Lower leg skin (tissue), 4 donors: ENCODE data around the gene PLAGL2. TPM values are rescaled to one million over a fixed set of nuclear protein-coding genes. Genes with fewer than 3 reads are reported as not detected.
"Not testable (repeated sequence)": the region's sequence is repeated elsewhere in the genome, so short reads cannot be mapped to it uniquely, and the experiment has no call there.

Experiments used
- DNase-seq, 2 donors: peaks; one replicate each; pipeline ENCODE4 v3.0.0-alpha.2; 2019; ENCODE audit warnings: low spot score in 2 of 2
- H3K4me3 ChIP-seq: fragments of 200-600 bp; sonication (generic); 2 replicates; pipeline ENCODE4 v1.5.1; 2017; ENCODE audit warnings: mild to moderate bottlenecking, low read depth; ENCODE audit not compliant: poor library complexity, severe bottlenecking
- POLR2A ChIP-seq, 2 donors: fragments of 450-650 bp; IDR thresholded peaks; one replicate each; pipeline ENCODE4 v1.6.1; 2016 to 2017; ENCODE audit warnings: antibody characterized with exemption in 2 of 2, mild to moderate bottlenecking in 1 of 2, moderate library complexity in 1 of 2
- WGBS, 2 donors: methylation state at CpG; one replicate each; pipeline ENCODE4 v1.1.5; 2018; 5-methylcytosine and 5-hydroxymethylcytosine counted together
- intact Hi-C: fragments of 100-400 bp; cut with DNase I; formaldehyde crosslinking; loops from one replicate; pipeline ENCODE4 v1.15.0; 2023; ENCODE audit warnings: low total_unique reads
- total RNA-seq, 4 donors: library from RNA; depleted of rRNA; stranded (reverse); fragments of >200 nt; gene quantifications; one replicate each; pipeline ENCODE4 v1.1.0, GENCODE V29; 2016
- TF ChIP-seq, protein P1 (sequence below), 3 donors: fragments of 450-650 bp; IDR thresholded peaks; one replicate each; pipeline ENCODE4 v1.5.1; 2016; ENCODE audit warnings: antibody characterized with exemption in 3 of 3, mild to moderate bottlenecking in 3 of 3, moderate library complexity in 2 of 3

The PLAGL2 gene
- total RNA-seq, 4 donors from 2014 or later, result 10.5 to 12.1 (median 11.7) TPM

DNA sequence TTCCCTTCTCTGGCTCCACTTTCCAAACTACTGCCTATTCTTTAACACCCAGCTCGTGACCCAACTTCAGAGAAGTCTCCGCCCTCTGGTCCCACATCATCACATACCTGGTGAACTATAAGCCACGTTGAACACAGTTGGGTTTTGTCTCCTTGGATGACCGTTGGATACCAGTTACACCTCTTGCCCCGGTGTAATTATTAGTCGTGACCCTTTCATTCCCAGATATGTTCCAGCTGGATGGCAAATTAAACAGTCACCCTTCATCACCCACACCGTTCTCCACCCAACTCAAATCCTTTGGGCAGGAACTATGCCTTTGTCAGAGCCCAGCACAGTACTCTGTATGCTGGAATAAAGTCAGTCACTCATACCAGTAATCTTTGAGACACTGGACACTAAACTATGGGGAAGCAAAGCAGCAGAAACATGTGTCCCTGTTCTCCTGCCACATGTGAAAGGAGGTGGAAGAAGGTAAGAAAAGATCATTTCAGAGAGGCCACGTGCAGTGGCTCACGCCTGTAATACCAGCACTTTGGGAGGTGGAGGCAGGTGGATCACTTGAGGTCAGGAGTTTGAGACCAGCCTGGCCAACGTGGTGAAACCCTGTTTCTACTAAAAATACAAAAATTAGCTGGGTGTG lies 22.5 kb downstream of the PLAGL2 start:
- 76 to 86% methylated on average over 10 of the region's 10 CpGs for WGBS, 2 donors
- TF ChIP-seq POLR2A (IDR thresholded peaks at IDR 0.05), result no peak

DNA sequence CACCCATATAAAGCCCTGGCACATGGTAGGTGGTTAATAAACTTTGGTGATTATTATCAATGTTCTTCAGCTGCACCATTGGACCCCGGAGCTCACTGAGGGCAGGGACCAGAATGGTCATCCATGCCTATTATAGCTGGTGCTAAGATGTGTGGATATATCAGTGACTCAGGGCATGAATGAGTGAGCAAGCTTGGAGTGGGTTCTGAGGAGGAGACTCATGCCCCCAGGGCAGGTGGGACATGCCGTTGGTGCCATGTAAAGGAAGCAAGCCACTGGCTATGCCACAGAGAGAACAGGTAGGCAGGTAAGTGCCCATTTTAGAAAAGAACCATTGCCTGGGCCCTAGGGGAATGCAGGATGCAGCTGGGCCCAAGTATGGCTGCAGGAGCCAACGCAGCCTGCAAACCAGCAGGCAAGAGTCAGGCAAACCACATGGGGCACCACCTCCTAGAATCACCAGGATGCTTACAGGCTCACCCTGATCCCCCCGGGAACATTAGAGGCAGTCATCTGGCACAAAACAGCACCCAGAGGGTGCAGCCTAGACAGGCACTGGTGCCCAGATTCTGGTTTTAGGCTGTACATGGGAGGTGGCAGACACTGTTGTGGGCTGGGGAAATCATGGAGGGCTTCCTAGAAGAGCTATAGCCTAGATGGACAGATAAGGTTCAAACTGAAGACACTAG lies 23.5 kb downstream of the PLAGL2 start:
- 78 to 84% methylated on average over 4 of the region's 4 CpGs for WGBS, 2 donors
- no peak for DNase-seq
- intact Hi-C loops, result no loop called here
- no peak for TF ChIP-seq POLR2A (IDR thresholded peaks at IDR 0.05)
- TF ChIP-seq, protein P1, sequence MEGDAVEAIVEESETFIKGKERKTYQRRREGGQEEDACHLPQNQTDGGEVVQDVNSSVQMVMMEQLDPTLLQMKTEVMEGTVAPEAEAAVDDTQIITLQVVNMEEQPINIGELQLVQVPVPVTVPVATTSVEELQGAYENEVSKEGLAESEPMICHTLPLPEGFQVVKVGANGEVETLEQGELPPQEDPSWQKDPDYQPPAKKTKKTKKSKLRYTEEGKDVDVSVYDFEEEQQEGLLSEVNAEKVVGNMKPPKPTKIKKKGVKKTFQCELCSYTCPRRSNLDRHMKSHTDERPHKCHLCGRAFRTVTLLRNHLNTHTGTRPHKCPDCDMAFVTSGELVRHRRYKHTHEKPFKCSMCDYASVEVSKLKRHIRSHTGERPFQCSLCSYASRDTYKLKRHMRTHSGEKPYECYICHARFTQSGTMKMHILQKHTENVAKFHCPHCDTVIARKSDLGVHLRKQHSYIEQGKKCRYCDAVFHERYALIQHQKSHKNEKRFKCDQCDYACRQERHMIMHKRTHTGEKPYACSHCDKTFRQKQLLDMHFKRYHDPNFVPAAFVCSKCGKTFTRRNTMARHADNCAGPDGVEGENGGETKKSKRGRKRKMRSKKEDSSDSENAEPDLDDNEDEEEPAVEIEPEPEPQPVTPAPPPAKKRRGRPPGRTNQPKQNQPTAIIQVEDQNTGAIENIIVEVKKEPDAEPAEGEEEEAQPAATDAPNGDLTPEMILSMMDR (IDR thresholded peaks at IDR 0.05), result no peak
- no peak overlapping the region for H3K4me3 ChIP-seq

More for the DNA sequence above, 22.5 kb downstream of the PLAGL2 start:
- intact Hi-C loops, result no loop called here
- DNase-seq, result no peak
- H3K4me3 ChIP-seq, result no peak overlapping the region

DNA sequence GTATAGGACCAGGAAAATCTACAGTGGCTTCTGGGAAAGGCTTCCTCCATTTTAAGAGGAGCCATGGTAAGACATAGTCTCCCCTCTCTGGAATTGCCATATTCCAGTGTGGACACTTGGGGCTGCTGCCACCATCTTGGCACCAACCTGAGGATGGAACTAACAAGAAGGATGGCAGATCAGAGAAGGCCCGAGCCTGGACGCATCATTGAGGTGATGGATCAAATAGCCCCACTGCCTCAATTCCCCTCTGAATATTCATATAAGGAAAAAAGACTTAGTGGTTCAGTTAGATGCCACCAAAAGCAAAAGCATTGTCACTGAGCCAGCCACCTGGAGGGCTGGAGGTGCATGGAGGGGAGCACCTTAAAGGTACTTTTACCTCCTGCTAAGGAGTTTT lies 25.9 kb downstream of the PLAGL2 start:
- DNase-seq, result no peak
- TF ChIP-seq, protein P1 (IDR thresholded peaks at IDR 0.05), result no peak
- TF ChIP-seq POLR2A (IDR thresholded peaks at IDR 0.05), result no peak
- 97 to 100% methylated on average over 2 of the region's 2 CpGs for whole genome bisulfite sequencing, 2 donors
- intact Hi-C loops, result no loop called here
- no peak overlapping the region for H3K4me3 ChIP-seq

DNA sequence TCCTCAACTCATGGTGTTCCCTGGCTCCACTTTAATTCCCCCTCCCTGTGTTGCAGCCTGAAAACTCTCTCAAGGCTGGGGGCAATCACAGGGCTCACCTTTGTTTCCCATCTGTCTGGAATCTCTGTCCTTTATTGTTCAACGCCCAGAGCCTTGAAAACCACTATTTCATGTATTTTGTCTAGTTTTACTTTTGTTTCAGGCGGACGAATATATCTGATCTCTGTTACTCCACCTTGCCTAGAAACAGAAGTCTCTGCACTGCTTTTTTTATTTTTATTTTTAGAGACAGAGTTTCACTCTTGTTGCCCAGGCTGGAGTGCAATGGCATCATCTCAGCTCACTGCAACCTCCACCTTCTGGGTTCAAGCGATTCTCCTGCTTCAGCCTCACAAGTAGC lies 27.6 kb downstream of the PLAGL2 start:
- H3K4me3 ChIP-seq, result no peak overlapping the region
- intact Hi-C loops, result no loop called here
- TF ChIP-seq, protein P1 (IDR thresholded peaks at IDR 0.05), result no peak
- no peak for TF ChIP-seq POLR2A (IDR thresholded peaks at IDR 0.05)
- WGBS, 2 donors, result 92 to 93% methylated on average over 4 of the region's 4 CpGs
- DNase-seq, result no peak

DNA sequence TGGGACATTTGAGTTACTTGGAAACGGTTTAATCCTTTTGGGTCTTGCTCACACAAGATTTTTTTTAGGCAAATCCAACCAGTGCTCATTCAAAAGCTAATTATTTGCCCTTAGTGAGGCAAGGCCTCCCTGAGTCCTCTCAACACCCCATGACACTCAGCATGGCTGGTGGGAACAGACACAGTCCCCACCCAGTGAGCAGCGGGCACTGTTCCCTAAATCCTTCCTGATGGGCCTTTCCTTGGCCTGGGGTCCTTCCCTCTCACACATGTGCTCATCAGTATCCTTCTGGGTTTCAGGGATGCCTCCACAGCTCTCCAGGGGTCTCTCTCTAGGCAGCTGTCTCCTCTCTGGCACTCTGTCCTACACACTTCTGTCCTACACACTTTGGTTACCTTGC lies 28.0 kb downstream of the PLAGL2 start:
- no peak for DNase-seq
- intact Hi-C loops, result no loop called here
- no peak overlapping the region for H3K4me3 ChIP-seq
- 79 to 83% methylated on average over 2 of the region's 2 CpGs for WGBS, 2 donors
- TF ChIP-seq, protein P1 (IDR thresholded peaks at IDR 0.05), result no peak
- no peak for TF ChIP-seq POLR2A (IDR thresholded peaks at IDR 0.05)

DNA sequence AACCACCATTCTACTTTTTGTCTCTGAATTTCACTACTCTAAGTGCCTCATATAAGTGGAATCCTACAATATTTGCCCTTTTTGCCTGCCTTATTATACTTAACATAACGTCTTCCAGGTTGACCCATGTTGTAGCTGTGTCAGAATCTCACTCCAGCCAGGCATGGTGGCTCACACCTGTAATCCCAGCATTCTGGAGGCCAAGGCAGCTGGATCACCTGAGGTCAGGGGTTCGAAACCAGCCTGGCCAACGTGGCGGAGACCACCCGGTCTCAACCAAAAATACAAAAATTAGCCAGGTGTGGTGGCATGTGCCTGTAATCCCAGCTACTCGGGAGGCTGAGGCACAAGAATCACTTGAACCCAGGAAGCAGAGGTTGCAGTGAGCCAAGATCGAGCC lies 29.8 kb downstream of the PLAGL2 start:
- WGBS, 2 donors, result 91 to 96% methylated on average over 7 of the region's 7 CpGs
- intact Hi-C loops, DNase-seq, H3K4me3 ChIP-seq: not testable (repeated sequence)
